ENCODE results near the gene VPS13D.
"Not testable (repeated sequence)": the region's sequence is repeated elsewhere in the genome, so short reads cannot be mapped to it uniquely, and the experiment has no call there.

The VPS13D gene

DNA sequence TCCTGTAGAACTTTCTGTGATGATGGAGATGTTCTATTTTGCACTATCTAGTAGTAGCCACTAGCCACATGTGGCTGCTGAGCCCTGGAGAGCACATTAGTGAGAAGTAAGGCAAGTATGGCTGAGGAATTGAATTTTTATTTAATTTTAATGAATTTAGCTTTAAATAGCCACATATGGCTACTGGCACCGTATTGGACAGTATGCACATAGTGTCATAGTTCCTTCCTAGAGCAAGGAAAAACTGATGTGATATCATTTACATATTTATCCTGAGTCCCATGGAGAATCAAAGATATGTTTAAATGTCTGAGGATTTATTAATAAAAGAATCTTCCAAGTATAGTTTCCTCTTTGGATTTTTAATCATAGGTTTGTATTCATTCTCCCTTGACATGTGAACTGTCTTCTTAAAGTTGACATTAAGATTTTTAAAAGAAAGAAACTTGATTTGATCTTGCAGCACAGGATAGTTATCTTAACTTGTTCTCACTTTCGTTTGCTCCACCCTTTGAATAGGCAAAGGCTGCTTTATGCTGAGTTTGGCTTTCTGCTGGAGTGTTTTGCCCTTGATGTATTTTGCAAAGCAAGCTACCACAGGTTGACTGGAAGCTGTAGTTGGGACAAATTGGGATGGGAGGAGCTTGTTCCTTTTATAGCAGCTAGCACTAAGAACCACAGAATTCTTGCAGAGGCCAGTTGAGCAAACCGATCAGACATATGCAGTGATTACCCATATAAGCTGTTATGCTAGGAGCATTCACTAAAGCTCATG is 129.7 kb downstream of the VPS13D start:
- no peak for DNase-seq (ENCODE audit: extremely low read depth in 1 of 2, low read depth in 1 of 2)

DNA sequence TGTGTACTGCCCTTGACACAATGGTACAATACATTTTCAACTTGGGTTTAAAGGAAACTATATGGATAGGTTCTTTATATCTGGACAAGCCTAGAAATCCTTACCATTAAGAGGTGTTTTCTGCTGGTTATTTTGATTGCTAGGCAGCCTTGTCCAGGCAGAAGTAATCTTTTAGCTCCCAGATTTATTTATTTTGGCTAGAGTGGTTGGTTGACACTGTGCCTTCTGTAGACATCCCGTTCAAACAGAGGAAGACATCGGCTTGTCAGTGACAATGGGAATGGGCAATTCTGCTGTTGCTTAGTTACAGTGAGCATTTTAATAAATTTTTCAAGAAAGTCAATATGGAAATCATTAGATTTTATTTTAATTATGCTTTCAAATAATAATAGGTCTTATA is 138.8 kb downstream of the VPS13D start:
- no peak for DNase-seq (ENCODE audit: extremely low read depth in 1 of 2, low read depth in 1 of 2)

GRCh38 chr1:12369258-12369657 is 139.4 kb downstream of the VPS13D start:
- no peak for DNase-seq (ENCODE audit: extremely low read depth in 1 of 2, low read depth in 1 of 2)

DNA sequence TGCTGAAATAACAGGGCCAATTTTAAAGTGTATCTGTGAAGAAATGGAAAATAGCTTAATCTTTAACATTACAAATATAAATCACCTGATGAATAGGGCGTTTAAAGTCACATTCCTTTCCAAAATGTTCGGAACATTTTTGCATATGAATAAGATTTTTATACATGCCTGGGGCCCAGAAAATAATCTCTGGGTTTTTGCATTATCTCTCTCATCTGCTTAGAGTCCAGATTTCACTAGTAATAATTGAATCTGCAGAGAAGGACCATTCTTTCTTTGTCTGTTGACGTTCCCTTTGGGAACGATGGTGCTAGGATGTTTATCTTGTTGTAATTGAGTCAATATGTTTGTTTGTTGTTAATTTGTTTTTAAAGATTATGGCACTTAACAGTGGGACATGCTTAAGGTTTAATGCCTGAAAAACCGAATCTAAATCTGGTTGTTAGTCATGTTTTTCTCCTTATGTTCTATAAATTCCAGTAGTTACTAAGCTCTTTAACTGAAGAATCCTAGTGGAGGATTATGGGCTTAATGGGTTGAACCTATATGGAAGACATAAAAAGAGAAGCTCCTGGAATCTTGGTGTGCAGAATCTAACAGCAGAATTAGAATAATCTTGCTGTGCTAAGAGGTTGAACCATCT is 140.6 kb downstream of the VPS13D start:
- no peak for DNase-seq (ENCODE audit: extremely low read depth in 1 of 2, low read depth in 1 of 2)

GRCh38 chr1:12371053-12371452 is 141.2 kb downstream of the VPS13D start:
- no peak for DNase-seq (ENCODE audit: extremely low read depth in 1 of 2, low read depth in 1 of 2)

DNA sequence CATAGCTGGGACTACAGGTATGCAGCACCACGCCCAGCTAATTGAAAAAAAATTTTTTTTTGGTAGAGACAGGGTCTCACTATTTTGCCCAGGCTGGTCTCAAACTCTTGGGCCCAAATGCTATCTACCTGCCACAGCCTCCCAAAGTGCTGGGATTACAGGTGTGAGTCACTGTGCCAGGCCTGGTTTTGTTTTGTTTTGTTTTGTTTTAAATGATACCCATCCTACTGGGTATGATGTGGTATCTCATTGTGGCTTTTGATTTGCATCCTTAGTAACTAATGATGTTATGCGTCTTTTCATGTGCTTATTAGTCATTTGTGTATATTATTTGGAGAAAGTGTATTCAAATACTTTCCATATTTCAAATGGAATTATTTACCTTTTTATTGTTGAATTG is 142.3 kb downstream of the VPS13D start:
- no peak for DNase-seq (ENCODE audit: extremely low read depth in 1 of 2, low read depth in 1 of 2)

DNA sequence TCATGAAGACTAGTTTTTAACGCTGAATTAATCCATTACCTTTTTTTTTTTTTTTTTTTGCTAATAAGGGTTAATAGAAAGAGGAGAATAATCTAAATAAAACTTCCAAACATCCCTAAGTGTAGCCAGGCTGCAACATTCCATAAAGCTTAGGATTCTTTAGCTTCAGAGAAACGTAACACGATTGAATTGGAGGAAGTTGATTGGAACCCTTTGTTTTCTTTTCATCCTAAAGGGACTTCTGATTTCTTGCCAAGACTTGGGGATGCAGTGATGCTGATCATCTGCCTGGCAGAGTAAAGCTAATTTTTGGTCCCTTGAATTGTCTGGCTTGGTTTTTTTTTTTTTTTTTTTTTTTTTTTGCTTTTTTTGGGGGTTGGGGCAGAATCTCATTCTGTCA is 142.9 kb downstream of the VPS13D start:
- DNase-seq (ENCODE audit: extremely low read depth in 1 of 2, low read depth in 1 of 2) = no peak

GRCh38 chr1:12375133-12375829 is 145.5 kb downstream of the VPS13D start:
- DNase-seq (ENCODE audit: extremely low read depth in 1 of 2, low read depth in 1 of 2) = no peak

DNA sequence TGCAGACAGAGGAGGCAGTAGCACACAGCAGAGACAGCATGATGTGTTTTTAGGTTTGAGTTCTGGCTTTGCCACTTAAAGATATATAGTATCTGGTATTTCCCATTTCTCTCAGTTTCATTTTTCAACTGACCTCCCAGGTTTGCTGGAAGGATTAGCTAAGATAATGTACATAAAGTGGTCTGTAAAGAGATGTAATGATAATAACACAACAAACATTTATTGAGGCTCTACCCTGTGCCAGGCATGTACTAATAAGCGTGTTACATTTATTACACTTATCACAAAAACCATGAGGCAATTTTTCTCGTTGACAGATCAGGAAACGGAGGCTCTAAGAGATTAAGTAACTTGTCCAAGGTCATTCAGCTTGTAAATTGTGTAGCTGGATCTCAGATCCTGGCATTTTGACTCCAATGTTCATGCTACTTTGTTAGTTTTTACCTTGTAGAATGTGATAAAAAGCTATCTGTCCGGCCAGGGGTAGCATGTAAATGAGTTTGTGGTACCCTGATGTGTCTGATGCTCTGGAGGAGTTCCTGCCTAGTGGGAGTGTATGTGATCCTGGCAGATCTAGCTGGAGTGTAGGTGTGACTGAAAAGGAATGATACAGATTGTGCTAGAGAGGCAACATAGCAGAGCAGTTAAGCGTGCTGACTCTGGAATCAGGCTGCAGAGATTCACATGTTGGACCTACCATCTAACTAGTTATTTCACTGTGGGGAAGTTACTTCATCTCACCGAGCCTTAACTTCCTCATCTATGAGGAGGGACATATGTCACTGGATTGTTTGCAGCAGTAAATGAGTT is 146.6 kb downstream of the VPS13D start:
- no peak for DNase-seq (ENCODE audit: extremely low read depth in 1 of 2, low read depth in 1 of 2)

- DNase-seq (ENCODE audit: extremely low read depth in 1 of 2, low read depth in 1 of 2) = no peak
Observed at GRCh38 chr1:12380326-12381249, 150.8 kb downstream of the VPS13D start.

GRCh38 chr1:12383001-12383400 is 153.2 kb downstream of the VPS13D start:
- no peak for DNase-seq (ENCODE audit: extremely low read depth in 1 of 2, low read depth in 1 of 2)

GRCh38 chr1:12383786-12384185 is 154.0 kb downstream of the VPS13D start:
- no peak for DNase-seq (ENCODE audit: extremely low read depth in 1 of 2, low read depth in 1 of 2)

GRCh38 chr1:12384836-12385456 is 155.1 kb downstream of the VPS13D start:
- DNase-seq (ENCODE audit: extremely low read depth in 1 of 2, low read depth in 1 of 2) = no peak

GRCh38 chr1:12386130-12386529 is 156.3 kb downstream of the VPS13D start:
- no peak for DNase-seq (ENCODE audit: extremely low read depth in 1 of 2, low read depth in 1 of 2)

- DNase-seq (ENCODE audit: extremely low read depth in 1 of 2, low read depth in 1 of 2) = no peak
Observed at GRCh38 chr1:12387641-12388040, 157.8 kb downstream of the VPS13D start.

DNA sequence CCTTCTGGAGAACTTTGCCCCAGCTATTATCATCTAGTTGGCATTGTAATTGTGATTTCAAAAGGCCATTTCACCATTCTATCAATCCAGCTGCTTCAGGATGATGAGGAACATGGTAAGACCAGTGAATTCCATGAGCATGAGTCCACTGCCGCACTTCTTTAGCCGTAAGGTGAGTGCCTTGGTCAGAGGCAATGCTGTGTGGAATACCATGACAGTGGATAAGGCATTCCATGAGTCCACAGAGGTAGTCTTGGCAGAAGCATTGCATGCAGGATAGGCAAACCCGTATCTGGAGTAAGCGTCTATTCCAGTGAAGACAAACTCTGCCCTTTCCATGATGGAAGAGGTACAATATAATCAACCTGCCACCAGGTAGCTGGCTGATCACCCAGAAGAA is 160.5 kb downstream of the VPS13D start:
- not testable (repeated sequence) for DNase-seq (ENCODE audit: extremely low read depth in 1 of 2, low read depth in 1 of 2)

GRCh38 chr1:12397462-12398450 is 167.9 kb downstream of the VPS13D start:
- DNase-seq (ENCODE audit: extremely low read depth in 1 of 2, low read depth in 1 of 2) = no peak

DNA sequence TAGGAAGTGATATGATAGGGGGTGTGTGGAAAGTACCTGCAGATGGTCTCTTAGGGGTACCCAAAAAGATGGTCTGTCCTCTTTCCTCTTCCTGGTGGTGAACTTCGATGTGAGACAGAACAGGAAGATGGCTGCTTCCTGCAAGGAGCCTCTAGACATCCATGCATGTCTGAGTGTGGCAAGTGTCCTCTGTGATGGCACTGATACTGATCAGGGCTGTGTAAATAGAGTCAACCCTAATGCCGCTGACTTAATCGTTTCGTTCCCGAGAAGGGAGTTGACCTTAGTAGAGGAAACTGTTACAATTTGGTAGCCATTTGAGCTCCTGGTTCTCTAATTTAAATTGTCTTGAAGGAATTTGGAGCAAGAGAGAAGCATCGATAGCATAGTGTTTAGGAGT is 168.6 kb downstream of the VPS13D start:
- DNase-seq (ENCODE audit: extremely low read depth in 1 of 2, low read depth in 1 of 2) = no peak

Measured in activated CD8-positive, alpha-beta memory T cell treated with anti-CD3 and anti-CD28 coated beads for 1 hour (primary cell).